Natural killer cell treated with Interleukin-12 subunit alpha and Interleukin-12 subunit beta and Interleukin-15 and Interleukin-18, amount 100 ng/mL, for 72 hours (primary cell): ENCODE measurements around the gene FCSK. TPM values are rescaled to one million over a fixed set of nuclear protein-coding genes. Genes with fewer than 3 reads are reported as not detected.
A peak's percentile ranks its signal among the peaks of the same experiment; 100 is the strongest.
"Not testable (repeated sequence)": the region's sequence is repeated elsewhere in the genome, so short reads cannot be mapped to it uniquely, and the experiment has no call there.

Source experiments
- ATAC-seq, 2 donors: fragments of 150-1000 bp; cut with Tn5 transposase in 1 of 2; sonication (Bioruptor Pico), chemical (Tn5 transposase) in 1 of 2; 2 replicates each; pipeline ENCODE4 v1.10.0; 2021
- DNase-seq: peaks from one replicate; pipeline ENCODE4 v3.0.0; 2022; ENCODE audit warnings: low spot score
- H3K27ac Mint-ChIP-seq, 2 donors: 1 replicate in 1 of 2; 2 replicates in 1 of 2; pipeline ENCODE4 v1.8.0; 2022; ENCODE audit warnings: mixed read lengths in 2 of 2, mild to moderate bottlenecking in 1 of 2, moderate library complexity in 1 of 2
- H3K27me3 Mint-ChIP-seq, 2 donors: 1 replicate in 1 of 2; 2 replicates in 1 of 2; pipeline ENCODE4 v1.8.0; 2022; ENCODE audit warnings: mixed read lengths in 2 of 2
- H3K36me3 Mint-ChIP-seq: one replicate; pipeline ENCODE4 v1.8.0; 2022; ENCODE audit warnings: mixed read lengths
- H3K4me1 Mint-ChIP-seq, 2 donors: 1 replicate in 1 of 2; 2 replicates in 1 of 2; pipeline ENCODE4 v1.8.0; 2022; ENCODE audit warnings: low read depth in 2 of 2, mixed read lengths in 2 of 2, mild to moderate bottlenecking in 1 of 2
- H3K4me3 Mint-ChIP-seq: one replicate; pipeline ENCODE4 v1.8.0; 2022; ENCODE audit warnings: mixed read lengths
- H3K9me3 Mint-ChIP-seq: 2 replicates; pipeline ENCODE4 v1.8.0; 2022; ENCODE audit warnings: mixed read lengths
- total RNA-seq, 2 donors: library from RNA; stranded (reverse); gene quantifications; one replicate each; pipeline ENCODE4 v1.2.3, GENCODE V29; 2022

FCSK gene
- total RNA-seq: 10 to 100 TPM; 19.4 to 35.2 TPM

GRCh38 chr16:70454222-70455034 lies at the start of gene FCSK:
Gene FCSK, plus strand, starts transcription at chr16:70454595. Its CDS starts 8,596 bp downstream, at chr16:70463191.
- Mint-ChIP-seq H3K4me3 (peak within 1 kb of the TSS; percentile 95), H3K36me3 (no peaks in the 10 kb centered on the region), H3K27me3 (no peaks in the 10 kb centered on the region), H3K27ac (peak within 1 kb of the TSS; percentile 81 to 94), H3K4me1 (peaks cover 11% of the 10 kb centered on the region in 2 donors), H3K9me3 (no peaks in the 10 kb centered on the region)
- DNase-seq: peak; percentile 79
- peak; percentile 93 to 95 for ATAC-seq

GRCh38 chr16:70406104-70406503 lies 48.3 kb upstream of the FCSK start:
- not testable (repeated sequence) for DNase-seq, H3K36me3 Mint-ChIP-seq, ATAC-seq, H3K27me3 Mint-ChIP-seq, H3K4me3 Mint-ChIP-seq, H3K9me3 Mint-ChIP-seq
- H3K4me1 Mint-ChIP-seq: peaks cover 31 to 50% of the 10 kb centered on the region in 2 donors
- peak overlapping the region in 1 of 2 donors; percentile 90 for H3K27ac Mint-ChIP-seq

DNA sequence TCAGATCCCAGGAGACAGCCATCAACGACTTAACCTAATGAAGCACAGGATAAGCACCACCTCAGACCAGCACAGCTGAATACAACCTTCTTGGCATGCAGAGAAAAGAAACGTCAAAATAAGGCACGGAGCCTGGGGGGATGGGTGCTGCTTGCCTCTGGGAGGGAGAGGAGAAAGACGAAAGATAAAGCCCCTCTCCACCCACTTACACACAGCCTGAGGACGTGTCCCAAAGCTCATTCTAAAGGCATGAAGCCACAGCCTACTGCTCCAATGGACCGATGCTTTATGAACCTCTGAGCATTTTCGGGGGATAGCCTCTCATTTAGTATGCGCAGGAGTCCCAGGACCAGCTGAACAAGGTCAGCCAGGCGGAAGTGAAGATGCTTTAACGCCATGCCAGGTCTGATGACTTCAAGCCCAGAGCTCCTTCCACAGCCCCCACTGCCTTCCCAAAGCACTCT lies 46.6 kb upstream of the FCSK start:
- no peaks in the 10 kb centered on the region for H3K36me3 Mint-ChIP-seq
- no peak overlapping the region for H3K4me3 Mint-ChIP-seq
- no peak for ATAC-seq
- DNase-seq: no peak
- H3K9me3 Mint-ChIP-seq: no peaks in the 10 kb centered on the region
- H3K27ac Mint-ChIP-seq: no peak overlapping the region
- peaks cover 24 to 43% of the 10 kb centered on the region in 2 donors for H3K4me1 Mint-ChIP-seq
- no peaks in the 10 kb centered on the region for H3K27me3 Mint-ChIP-seq

DNA sequence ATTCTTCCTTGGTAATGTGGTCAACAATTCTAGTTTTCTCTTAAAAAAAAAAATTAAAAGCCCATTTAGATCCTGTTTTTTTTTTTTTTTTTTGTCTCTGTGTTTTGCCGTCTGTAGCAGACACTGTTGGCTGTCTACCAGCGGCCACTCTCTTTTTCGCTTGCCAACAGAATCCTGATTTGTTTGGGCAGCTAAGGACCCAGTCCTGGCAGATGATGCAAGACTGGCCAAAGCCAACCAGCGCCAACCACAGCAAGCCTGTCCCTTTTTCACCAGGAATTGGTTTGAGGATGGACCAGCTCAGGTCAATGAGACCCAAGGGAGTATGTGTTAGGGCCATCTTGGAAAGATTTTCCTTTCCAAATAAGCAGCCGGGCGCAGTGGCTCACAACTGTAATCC lies 43.7 kb upstream of the FCSK start:
- ATAC-seq (no peak), DNase-seq (no peak)
- Mint-ChIP-seq H3K36me3 (no peaks in the 10 kb centered on the region), H3K9me3 (no peaks in the 10 kb centered on the region), H3K27ac (no peak overlapping the region), H3K27me3 (no peaks in the 10 kb centered on the region), H3K4me3 (no peak overlapping the region), H3K4me1 (peaks cover 0 to 18% of the 10 kb centered on the region in 2 donors)

- Mint-ChIP-seq H3K4me3 (no peak overlapping the region), H3K27ac (peak overlapping the region in 1 of 2 donors; percentile 41), H3K27me3 (no peaks in the 10 kb centered on the region), H3K4me1 (peaks cover 0 to 16% of the 10 kb centered on the region in 2 donors), H3K36me3 (no peaks in the 10 kb centered on the region), H3K9me3 (no peaks in the 10 kb centered on the region)
- DNase-seq (no peak), ATAC-seq (no peak)
These were observed 42.0 kb upstream of the FCSK start for GRCh38 chr16:70412385-70412784.

DNA sequence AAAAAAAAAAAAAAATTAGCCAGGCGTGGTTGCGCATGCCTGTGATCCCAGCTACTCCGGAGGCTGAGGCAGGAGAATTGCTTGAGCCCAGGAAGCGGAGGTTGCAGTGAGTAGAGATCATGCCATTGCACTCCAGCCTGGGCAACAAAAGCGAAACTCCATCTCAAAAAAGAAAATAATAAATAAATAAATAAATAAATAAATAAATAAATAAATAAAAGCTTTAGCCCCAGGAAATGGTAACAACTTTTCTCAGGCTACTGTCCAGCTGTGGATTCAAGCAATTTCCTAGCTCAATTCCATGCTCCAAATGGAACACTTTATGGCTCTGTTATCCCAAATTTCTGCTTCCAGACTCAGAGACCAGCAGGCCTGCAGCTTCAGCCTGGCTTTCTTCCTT lies 40.8 kb upstream of the FCSK start:
- H3K36me3 Mint-ChIP-seq, DNase-seq, H3K27ac Mint-ChIP-seq, H3K9me3 Mint-ChIP-seq, ATAC-seq, H3K27me3 Mint-ChIP-seq, H3K4me3 Mint-ChIP-seq: not testable (repeated sequence)
- H3K4me1 Mint-ChIP-seq: peaks cover 0 to 14% of the 10 kb centered on the region in 2 donors

DNA sequence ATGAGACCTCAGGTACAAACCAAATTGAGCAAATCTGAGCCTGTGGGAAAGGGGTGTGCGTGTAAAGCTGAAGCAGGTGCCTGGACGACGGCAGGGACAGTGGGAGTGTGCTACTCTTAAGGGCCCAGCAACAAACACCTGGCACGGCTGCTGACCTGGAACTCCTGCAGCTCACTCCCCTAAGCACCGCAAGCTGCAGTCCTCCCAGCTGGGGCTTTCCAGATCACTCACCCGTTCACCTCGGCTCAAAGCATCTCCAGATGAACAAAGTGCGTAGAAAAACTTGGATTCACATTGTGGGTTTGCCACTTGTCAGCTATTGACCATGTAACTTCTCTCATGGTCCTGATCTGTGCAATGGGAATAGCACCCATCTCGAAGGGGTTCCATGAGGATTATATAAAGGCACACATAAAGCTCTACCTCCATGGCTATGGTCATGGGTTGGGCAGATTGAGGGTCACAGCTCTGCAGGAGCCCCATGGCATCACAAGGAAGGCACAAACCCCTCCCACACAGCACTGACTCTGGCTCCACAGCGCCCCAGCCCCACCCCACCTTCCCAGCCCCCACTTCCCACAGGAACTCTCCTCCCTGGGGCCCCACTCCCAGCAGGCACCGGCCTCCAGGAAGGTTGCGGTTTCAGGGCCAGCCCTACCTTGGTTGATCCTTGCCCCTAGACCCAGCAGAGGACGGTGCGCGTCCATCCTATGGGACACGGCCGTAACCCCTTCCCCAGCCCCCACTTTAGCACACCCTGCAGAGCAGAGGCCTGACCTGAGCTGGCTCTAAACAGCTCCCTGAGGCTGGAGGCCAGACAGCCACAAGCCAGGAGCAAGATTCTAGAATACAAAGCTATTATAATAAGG lies 37.4 kb upstream of the FCSK start:
- peaks cover 11 to 18% of the 10 kb centered on the region in 2 donors for H3K4me1 Mint-ChIP-seq
- H3K4me3 Mint-ChIP-seq: no peak overlapping the region
- no peaks in the 10 kb centered on the region for H3K36me3 Mint-ChIP-seq
- no peaks in the 10 kb centered on the region for H3K9me3 Mint-ChIP-seq
- DNase-seq: no peak
- no peaks in the 10 kb centered on the region for H3K27me3 Mint-ChIP-seq
- no peak for ATAC-seq
- no peak overlapping the region for H3K27ac Mint-ChIP-seq

GRCh38 chr16:70417661-70418060 lies 36.7 kb upstream of the FCSK start:
- no peak overlapping the region for H3K27ac Mint-ChIP-seq
- peaks cover 15 to 22% of the 10 kb centered on the region in 2 donors for H3K4me1 Mint-ChIP-seq
- no peaks in the 10 kb centered on the region for H3K9me3 Mint-ChIP-seq
- ATAC-seq (no peak), DNase-seq (no peak)
- no peaks in the 10 kb centered on the region for H3K36me3 Mint-ChIP-seq
- no peaks in the 10 kb centered on the region for H3K27me3 Mint-ChIP-seq
- no peak overlapping the region for H3K4me3 Mint-ChIP-seq

DNA sequence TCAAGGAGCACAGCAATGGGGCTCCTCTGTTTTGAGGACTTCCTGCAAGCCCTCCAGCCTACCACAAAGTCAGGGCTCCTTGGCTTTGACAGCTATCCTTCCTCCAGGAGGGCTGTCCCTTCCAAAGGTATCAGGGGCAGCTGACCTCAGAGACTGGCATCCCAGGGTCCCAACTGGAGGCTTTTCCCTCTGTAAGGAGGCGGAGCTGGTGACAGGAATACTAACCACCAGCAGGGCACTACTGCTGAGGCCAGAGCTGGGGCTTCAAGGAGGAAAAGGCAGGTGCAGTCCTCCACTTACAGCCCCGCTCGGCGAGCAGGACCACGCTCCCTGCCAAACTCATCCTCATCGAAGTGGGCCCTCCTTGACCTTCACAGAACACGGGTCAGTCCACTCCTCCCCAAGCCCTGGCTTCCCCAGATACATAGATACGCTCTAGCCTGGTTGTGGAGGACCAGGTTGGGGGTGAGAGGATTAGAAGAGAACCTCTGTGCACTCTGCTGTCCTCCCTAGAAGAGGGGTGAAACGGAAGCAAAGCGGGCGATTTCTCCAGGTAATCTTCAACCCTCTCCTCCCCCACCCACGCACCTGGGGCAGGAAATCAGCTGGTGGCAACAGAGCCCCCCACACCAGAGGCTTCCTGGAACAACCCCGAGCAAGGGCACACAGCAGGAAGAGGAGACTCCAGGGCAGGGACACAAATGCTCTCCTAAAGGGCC lies 36.0 kb upstream of the FCSK start:
- no peaks in the 10 kb centered on the region for H3K27me3 Mint-ChIP-seq
- no peaks in the 10 kb centered on the region for H3K9me3 Mint-ChIP-seq
- no peak overlapping the region for H3K27ac Mint-ChIP-seq
- H3K4me1 Mint-ChIP-seq: peaks cover 18 to 25% of the 10 kb centered on the region in 2 donors
- DNase-seq (no peak), ATAC-seq (no peak)
- H3K36me3 Mint-ChIP-seq: no peaks in the 10 kb centered on the region
- H3K4me3 Mint-ChIP-seq: no peak overlapping the region

DNA sequence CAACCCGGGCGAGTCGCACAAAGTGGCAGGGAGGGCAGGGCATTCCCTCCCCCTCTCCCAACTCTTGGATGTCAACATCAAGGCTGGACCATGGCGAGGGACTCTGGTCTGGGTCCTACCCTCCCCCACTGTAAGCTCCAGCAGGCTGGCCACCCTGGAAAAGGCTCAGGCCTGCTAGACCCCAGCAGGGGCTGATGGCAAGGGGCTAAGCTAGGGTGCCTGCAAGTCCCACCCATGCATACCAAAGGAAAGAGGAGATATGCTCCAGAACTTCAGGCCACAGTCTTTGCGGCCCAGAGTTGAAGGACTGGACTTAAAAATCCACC lies 35.4 kb upstream of the FCSK start:
- H3K4me1 Mint-ChIP-seq: peaks cover 18 to 25% of the 10 kb centered on the region in 2 donors
- H3K36me3 Mint-ChIP-seq: no peaks in the 10 kb centered on the region
- no peak overlapping the region for H3K4me3 Mint-ChIP-seq

DNA sequence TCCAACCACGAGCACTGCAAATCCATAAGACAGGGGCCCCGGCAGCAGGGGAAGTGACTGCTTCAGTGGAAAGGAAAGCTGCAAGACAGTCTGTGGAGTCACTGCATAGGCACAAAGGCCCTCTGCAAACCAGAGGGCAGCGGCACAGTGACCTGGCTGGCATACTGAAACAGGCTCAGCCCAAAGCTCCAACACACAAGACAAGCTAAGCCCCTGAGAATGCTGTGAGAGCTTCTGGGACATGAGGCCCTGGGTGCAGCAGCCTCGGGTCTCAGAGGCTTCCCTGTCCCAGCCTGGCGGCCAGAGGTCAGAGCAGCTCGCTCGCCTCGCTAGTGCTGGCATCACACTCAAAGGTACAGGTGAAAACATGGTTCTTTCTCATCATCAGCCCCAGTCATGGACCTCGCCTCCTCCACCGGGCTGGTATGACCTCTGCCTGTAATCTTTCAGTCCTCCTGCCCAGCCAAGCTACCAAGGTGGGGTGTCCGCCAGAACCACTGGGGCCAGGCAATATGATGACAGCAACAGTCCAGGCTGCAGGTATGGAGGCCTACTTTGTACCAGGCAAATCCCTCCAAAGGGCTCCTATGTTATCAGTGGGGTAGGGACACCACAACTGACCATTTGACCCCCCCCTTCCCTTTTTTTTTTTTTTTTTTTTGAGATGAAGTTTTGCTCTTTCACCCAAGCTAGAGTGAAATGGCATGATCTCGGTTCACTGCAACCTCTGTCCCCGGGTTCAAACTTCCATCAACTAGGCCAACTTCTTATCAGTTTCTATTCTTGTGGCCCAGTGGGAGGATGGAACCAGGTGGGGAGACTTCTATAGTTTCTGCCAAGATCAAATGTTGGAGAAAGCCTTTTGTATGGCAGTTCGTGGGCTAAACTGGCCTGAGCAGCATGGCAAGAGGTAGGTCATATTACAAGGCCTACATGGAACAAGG lies 34.7 kb upstream of the FCSK start:
- no peaks in the 10 kb centered on the region for H3K36me3 Mint-ChIP-seq
- H3K9me3 Mint-ChIP-seq: no peaks in the 10 kb centered on the region
- peaks cover 18 to 23% of the 10 kb centered on the region in 2 donors for H3K4me1 Mint-ChIP-seq
- no peaks in the 10 kb centered on the region for H3K27me3 Mint-ChIP-seq
- no peak overlapping the region for H3K4me3 Mint-ChIP-seq
- no peak for DNase-seq
- peak overlapping the region; percentile 16 to 43 for H3K27ac Mint-ChIP-seq
- ATAC-seq: no peak

More for the DNA sequence above, 35.4 kb upstream of the FCSK start:
- DNase-seq (no peak), ATAC-seq (no peak)
- no peaks in the 10 kb centered on the region for H3K9me3 Mint-ChIP-seq
- H3K27ac Mint-ChIP-seq: no peak overlapping the region
- H3K27me3 Mint-ChIP-seq: no peaks in the 10 kb centered on the region

GRCh38 chr16:70421014-70421413 lies 33.4 kb upstream of the FCSK start:
- no peaks in the 10 kb centered on the region for H3K36me3 Mint-ChIP-seq
- no peak overlapping the region for H3K27ac Mint-ChIP-seq
- H3K4me3 Mint-ChIP-seq: no peak overlapping the region
- DNase-seq (no peak), ATAC-seq (no peak)
- no peaks in the 10 kb centered on the region for H3K27me3 Mint-ChIP-seq
- H3K4me1 Mint-ChIP-seq: peaks cover 18 to 22% of the 10 kb centered on the region in 2 donors
- H3K9me3 Mint-ChIP-seq: no peaks in the 10 kb centered on the region
